SU-DHL-6 (cell line): ENCODE measurements around the gene ZBTB21.

Source experiments
- EZH2phosphoT487 ChIP-seq: fragments of 200-600 bp; sonication (generic), shearing (Covaris generic); conservative IDR thresholded peaks from 2 replicates; pipeline ENCODE4 v1.6.1; 2018; ENCODE audit warnings: mild to moderate bottlenecking, antibody characterized with exemption, low read length, moderate library complexity, mixed read lengths
- TF ChIP-seq, protein P1 (sequence below): fragments of 200-600 bp; sonication (generic); IDR thresholded peaks from one replicate; pipeline ENCODE4 v1.5.1; 2017; ENCODE audit warnings: antibody characterized with exemption, mild to moderate bottlenecking, low read length, moderate library complexity; ENCODE audit not compliant: insufficient read depth, poor library complexity, severe bottlenecking

DNA sequence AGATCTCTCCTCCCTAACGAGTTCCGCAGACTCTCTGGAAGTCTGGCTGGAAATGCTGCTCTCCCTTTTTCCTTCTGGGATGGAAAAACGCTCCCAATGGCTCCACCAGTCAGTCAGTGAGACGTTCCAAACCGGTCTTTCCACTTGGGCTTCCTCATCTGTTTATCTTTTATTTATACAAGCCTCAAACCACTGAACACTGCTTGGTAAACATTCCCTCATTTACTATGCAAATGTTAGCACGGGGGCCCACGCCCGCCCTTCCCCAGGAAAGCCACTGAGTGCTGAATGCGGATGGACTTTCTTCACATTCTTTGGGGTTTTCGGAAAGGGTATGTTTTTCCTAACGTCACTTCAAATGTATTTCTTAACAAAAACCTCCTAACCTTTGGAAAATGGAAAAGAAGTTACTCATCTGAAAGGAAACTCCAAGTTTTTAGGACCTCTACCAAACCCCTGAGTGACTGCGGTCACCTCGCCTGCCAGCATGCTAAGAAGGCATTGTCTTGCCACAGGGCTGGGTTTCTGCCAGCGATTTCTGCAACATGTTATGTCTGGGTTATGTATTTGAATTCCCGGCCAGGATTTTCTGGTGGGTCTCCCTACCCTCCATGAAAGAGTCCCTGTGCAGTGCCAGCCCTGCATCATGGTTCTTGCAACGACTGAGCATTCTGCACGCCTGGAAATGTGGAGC is 47.0 kb upstream of the ZBTB21 start:
- TF ChIP-seq, protein P1, sequence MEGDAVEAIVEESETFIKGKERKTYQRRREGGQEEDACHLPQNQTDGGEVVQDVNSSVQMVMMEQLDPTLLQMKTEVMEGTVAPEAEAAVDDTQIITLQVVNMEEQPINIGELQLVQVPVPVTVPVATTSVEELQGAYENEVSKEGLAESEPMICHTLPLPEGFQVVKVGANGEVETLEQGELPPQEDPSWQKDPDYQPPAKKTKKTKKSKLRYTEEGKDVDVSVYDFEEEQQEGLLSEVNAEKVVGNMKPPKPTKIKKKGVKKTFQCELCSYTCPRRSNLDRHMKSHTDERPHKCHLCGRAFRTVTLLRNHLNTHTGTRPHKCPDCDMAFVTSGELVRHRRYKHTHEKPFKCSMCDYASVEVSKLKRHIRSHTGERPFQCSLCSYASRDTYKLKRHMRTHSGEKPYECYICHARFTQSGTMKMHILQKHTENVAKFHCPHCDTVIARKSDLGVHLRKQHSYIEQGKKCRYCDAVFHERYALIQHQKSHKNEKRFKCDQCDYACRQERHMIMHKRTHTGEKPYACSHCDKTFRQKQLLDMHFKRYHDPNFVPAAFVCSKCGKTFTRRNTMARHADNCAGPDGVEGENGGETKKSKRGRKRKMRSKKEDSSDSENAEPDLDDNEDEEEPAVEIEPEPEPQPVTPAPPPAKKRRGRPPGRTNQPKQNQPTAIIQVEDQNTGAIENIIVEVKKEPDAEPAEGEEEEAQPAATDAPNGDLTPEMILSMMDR: no peak
- TF ChIP-seq EZH2phosphoT487: no peak
